Raji (cell line): ENCODE results near the gene SP6.

Source experiments
- POLR2A ChIP-seq: IDR thresholded peaks from 2 replicates; pipeline ENCODE4 v1.6.1; 2011; ENCODE audit warnings: low read depth, low read length, control low read depth; ENCODE audit not compliant: insufficient read depth

The SP6 gene

GRCh38 chr17:47850692-47851573 lies at the start of gene SP6:
TSS of gene SP6 (minus strand) at chr17:47851163. CDS start at chr17:47848429, 2,734 bp downstream.
- TF ChIP-seq POLR2A, result no peak

GRCh38 chr17:47899643-47900042 lies 48.7 kb upstream of the SP6 start:
- TF ChIP-seq POLR2A, result no peak

GRCh38 chr17:47898241-47898640 lies 47.3 kb upstream of the SP6 start:
- no peak for TF ChIP-seq POLR2A

GRCh38 chr17:47897561-47897960 lies 46.6 kb upstream of the SP6 start:
- no peak for TF ChIP-seq POLR2A

- TF ChIP-seq POLR2A, result no peak
Measured at GRCh38 chr17:47896672-47897490, 45.9 kb upstream of the SP6 start.

GRCh38 chr17:47895856-47896671 lies 45.1 kb upstream of the SP6 start, which contains the start of gene SP2:
TSS of gene SP2 (plus strand) at chr17:47896236. CDS start at chr17:47896287, 51 bp downstream.
- TF ChIP-seq POLR2A, result peak; percentile 93

- TF ChIP-seq POLR2A, result peak; percentile 93
Measured at GRCh38 chr17:47895347-47895855, 44.4 kb upstream of the SP6 start.

- no peak for TF ChIP-seq POLR2A
Measured at GRCh38 chr17:47894498-47895346, 43.8 kb upstream of the SP6 start.

GRCh38 chr17:47891545-47892088 lies 40.7 kb upstream of the SP6 start:
- TF ChIP-seq POLR2A, result no peak

- TF ChIP-seq POLR2A, result no peak
Measured at GRCh38 chr17:47889734-47890529, 39.0 kb upstream of the SP6 start.

- no peak for TF ChIP-seq POLR2A
Measured at GRCh38 chr17:47888293-47888692, 37.3 kb upstream of the SP6 start.

GRCh38 chr17:47884905-47885730 lies 34.2 kb upstream of the SP6 start:
- TF ChIP-seq POLR2A, result no peak
